HUES48 (cell line): ENCODE measurements around the gene CD164L2.
A peak's percentile ranks its signal among the peaks of the same experiment; 100 is the strongest.

Source experiments
- H3K27ac ChIP-seq: one replicate; pipeline ENCODE4 v1.7.0; 2013; ENCODE audit warnings: low read depth, low read length, inconsistent platforms
- H3K27me3 ChIP-seq: 2 replicates; pipeline ENCODE4 v1.6.1; 2013; ENCODE audit warnings: mild to moderate bottlenecking, low read length; ENCODE audit not compliant: control insufficient read depth, insufficient read depth
- H3K36me3 ChIP-seq: 2 replicates; pipeline ENCODE4 v1.6.1; 2013; ENCODE audit warnings: low read length; ENCODE audit not compliant: control insufficient read depth, insufficient read depth
- H3K4me1 ChIP-seq: 2 replicates; pipeline ENCODE4 v1.6.1; 2013; ENCODE audit warnings: mild to moderate bottlenecking, low read length; ENCODE audit not compliant: control insufficient read depth, insufficient read depth
- H3K4me3 ChIP-seq: 2 replicates; pipeline ENCODE4 v1.5.1; 2013; ENCODE audit warnings: mild to moderate bottlenecking, low read depth, low read length
- H3K9ac ChIP-seq: 2 replicates; pipeline ENCODE4 v1.6.1; 2013; ENCODE audit warnings: mild to moderate bottlenecking, low read depth, low read length, moderate library complexity
- H3K9me3 ChIP-seq: 2 replicates; pipeline ENCODE4 v1.6.1; 2013; ENCODE audit warnings: low read length; ENCODE audit not compliant: control insufficient read depth, insufficient read depth

CD164L2 gene

DNA sequence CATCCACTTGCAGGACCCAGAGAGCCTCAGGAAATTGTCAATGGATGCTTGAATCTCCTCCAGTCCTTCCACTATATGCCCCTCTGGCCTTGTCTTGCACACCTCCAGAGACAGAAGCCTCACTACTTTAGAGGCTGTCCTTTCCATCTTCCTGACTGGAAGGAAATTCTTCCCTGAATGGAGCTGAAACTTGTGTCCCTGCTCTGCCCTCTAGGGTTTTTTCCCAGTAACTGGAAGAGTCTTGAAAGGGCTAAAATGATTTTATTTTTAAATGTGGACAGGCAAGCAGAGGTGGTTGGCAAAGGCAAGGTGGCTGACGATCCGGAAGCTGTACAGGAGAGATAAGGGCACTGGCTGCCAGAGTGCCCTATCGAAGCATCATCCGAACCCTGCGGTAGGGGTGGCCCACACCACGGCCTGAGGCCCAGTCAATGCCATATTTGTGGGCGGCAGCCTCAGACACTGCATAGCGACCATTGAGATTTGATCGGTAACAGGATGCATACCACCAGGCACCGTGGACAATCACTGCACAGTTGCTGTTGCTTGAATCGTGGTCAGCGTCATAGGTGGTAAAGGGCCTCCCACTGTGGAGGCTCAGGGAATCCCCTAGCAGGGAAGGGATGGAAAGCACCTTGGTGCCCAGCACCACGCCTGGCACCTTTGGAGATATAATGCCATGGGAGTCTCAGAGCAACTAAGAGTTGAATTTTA is 14.1 kb downstream of the CD164L2 start:
- no peaks in the 10 kb centered on the region for H3K9me3 ChIP-seq
- no peak overlapping the region for H3K4me3 ChIP-seq
- no peaks in the 10 kb centered on the region for H3K36me3 ChIP-seq
- H3K27me3 ChIP-seq: no peaks in the 10 kb centered on the region
- no peak overlapping the region for H3K9ac ChIP-seq
- peaks cover 19% of the 10 kb centered on the region for H3K4me1 ChIP-seq
- H3K27ac ChIP-seq: no peak overlapping the region

DNA sequence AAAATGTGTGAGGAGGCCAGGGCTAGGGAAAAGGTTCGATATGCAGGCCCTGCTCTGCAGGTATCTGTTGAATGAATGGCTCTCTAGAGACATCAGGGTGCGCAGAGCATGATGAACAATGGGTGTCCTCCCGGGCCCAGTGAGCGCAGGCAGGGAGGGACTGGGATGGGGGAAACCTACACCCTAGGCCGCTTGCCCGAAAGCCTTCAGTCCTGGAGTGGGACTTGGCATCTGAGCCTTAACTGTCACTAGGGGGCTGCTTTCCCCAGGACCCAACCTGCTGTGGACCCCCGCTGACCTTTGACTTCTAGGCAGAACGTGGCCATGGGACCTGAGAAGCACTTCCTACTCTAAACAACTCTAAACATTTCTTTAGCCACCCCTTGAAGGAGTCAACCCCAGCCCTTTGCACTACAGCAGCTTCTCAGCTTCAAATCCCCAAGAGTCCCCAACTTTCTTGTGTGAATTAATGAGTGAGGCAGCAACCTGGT is 15.9 kb downstream of the CD164L2 start:
- Histone ChIP-seq H3K36me3 (no peaks in the 10 kb centered on the region), H3K9me3 (no peaks in the 10 kb centered on the region)

DNA sequence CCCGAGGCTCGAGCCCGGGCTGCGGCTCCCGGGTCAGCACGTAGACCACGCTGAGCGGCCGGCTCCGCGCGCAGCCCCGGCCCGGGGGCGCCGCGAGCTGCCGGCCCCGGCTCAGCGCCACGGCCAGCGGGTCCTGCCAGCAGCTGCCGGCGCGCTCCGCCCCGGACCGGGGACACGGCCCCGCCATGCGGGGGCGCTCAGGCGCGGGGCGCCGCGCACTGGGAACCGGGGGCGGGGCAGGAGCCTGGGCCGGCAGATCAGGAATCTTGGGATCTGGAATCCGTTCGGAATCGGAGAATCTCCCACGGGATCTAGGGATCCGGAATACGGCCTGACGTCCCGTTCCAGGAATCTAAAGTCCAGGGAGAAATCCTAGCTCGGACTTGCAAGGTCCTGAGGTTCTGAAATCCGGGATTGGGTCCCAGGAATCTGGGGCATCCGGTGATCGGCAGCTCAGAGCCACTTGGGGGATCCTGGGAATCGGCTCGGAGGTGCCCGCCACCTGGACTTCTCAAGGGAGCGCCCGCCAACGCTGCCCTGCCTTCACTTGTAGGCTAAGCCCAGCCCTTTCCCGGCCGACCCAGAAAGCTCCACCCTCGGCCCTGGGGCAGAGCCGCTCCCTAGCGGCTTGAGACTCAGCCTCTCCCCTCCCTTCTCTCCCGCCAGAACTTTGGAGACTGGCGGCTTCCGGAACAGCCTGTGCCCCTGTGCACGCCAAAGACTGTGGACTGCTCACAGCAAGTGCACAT is 16.5 kb downstream of the CD164L2 start, which contains the start of gene MAP3K6:
Gene MAP3K6, minus strand, starts transcription at position 551 of the 749 bp plus-strand sequence. Its CDS starts 364 bp downstream, at position 187.
- Histone ChIP-seq H3K4me3 (peak within 1 kb of the TSS; percentile 69), H3K36me3 (no peaks in the 10 kb centered on the region), H3K4me1 (peaks cover 19% of the 10 kb centered on the region), H3K9me3 (no peaks in the 10 kb centered on the region), H3K9ac (no peak within 1 kb of the TSS; the same call in 1 of the 2 replicates), H3K27ac (peak within 1 kb of the TSS; percentile 79), H3K27me3 (peaks cover 8% of the 10 kb centered on the region)

More for the DNA sequence above, 15.9 kb downstream of the CD164L2 start:
- H3K4me3 ChIP-seq: peak overlapping the region; percentile 69
- peaks cover 19% of the 10 kb centered on the region for H3K4me1 ChIP-seq
- H3K27me3 ChIP-seq: 0 out of 2 replicates have a peak, but pooled peaks cover 2% of the 10 kb centered on the region
- no peak overlapping the region for H3K9ac ChIP-seq
- peak overlapping the region; percentile 79 for H3K27ac ChIP-seq

DNA sequence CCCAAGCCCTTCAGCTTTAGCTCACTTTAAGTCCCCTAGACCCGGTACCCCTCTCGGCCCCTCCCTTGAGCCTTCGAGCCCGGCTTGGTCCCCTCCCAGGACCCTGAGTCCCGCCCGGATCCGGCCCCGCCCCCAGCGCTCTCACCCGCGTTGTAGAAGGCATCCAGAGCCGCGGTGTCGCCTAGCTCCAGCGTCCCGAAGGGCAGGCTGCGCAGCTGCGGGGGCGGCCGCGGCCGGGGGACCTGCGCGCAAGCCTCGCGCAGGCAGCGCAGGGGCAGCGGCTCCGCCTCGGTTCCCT is 17.1 kb downstream of the CD164L2 start:
- peak overlapping the region; percentile 69 for H3K4me3 ChIP-seq
- H3K9ac ChIP-seq: no peak overlapping the region; the same call in 1 of the 2 replicates
- H3K27ac ChIP-seq: peak overlapping the region; percentile 50
- H3K9me3 ChIP-seq: no peaks in the 10 kb centered on the region
- no peaks in the 10 kb centered on the region for H3K36me3 ChIP-seq
- peaks cover 13% of the 10 kb centered on the region for H3K27me3 ChIP-seq
- H3K4me1 ChIP-seq: peaks cover 19% of the 10 kb centered on the region

DNA sequence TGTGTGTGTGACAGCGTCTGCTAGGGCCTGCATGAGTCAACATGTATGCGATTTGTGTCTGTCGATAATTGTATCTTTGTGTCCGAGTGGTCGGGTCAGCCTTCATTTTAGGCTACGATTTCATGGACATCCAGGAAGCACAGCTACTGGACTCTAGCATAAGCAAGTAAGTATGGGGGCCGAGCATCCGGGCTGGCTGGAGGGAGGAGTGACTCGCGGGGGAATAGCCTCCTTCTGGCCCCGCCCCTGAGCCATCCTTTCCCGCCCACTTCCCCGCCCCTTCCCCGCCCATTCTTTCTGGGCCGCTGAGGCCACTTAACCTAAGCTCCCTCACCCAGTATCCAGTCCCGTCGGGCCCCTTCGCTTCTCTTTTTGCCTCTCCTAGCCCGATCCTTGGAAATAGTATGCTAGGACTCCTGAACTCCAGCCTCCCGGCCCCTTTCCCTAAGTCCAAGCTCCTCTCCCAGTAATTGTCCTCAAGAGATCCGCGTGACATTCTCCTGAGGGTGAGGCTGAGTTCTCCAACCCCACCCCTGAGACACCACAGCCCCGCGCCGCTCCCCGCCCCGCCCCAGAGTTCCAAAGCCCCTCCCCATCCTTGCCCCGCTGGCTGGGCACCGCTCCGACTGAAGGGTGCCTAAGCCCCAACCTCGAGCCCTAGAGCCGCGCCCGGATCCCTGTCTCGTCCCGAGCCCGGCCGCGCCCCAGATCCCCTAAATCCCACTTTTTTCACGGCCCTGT is 17.6 kb downstream of the CD164L2 start:
- H3K27me3 ChIP-seq: peaks cover 18% of the 10 kb centered on the region
- no peaks in the 10 kb centered on the region for H3K9me3 ChIP-seq
- H3K4me1 ChIP-seq: peaks cover 19% of the 10 kb centered on the region
- H3K9ac ChIP-seq: no peak overlapping the region
- H3K36me3 ChIP-seq: no peaks in the 10 kb centered on the region
- peak overlapping the region; percentile 69 for H3K4me3 ChIP-seq
- H3K27ac ChIP-seq: peak overlapping the region; percentile 50

DNA sequence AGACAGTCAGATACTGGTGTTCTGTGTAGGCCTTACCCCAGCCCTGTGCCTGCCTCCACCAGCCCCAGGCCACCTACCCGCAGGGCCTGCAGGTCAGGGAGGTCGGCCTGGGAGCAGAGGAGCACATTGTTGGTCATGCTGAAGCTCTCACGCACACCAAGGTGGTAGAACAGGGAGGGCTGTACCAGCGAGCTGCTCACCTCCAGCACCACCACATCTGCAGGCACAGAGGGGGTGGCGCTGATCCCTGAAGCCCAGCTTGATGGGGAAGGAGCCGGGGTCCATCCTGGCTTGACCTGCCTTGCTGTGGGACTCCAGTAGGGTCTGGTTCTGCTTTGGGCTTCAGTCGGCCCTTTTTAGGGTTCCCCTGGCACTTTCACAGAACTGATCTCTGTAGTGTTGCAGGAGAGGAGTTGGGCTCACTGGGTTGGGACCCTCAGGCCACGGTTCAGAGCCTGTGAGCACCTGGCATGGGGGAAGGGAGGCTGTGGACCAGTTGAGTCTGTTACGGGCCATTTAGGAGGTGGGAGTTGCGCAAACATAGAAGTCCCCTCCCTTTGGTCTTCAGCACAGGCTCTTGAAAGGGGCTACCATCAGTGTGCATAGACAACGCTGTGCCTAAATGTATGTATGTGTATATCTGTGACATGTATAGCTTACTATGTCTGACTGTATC is 18.3 kb downstream of the CD164L2 start:
- peaks cover 25% of the 10 kb centered on the region for H3K27me3 ChIP-seq
- peaks cover 22% of the 10 kb centered on the region for H3K4me1 ChIP-seq
- no peaks in the 10 kb centered on the region for H3K9me3 ChIP-seq
- no peaks in the 10 kb centered on the region for H3K36me3 ChIP-seq
- H3K4me3 ChIP-seq: peak overlapping the region; percentile 69; the same call in 1 of the 2 replicates
- no peak overlapping the region for H3K27ac ChIP-seq
- H3K9ac ChIP-seq: no peak overlapping the region

DNA sequence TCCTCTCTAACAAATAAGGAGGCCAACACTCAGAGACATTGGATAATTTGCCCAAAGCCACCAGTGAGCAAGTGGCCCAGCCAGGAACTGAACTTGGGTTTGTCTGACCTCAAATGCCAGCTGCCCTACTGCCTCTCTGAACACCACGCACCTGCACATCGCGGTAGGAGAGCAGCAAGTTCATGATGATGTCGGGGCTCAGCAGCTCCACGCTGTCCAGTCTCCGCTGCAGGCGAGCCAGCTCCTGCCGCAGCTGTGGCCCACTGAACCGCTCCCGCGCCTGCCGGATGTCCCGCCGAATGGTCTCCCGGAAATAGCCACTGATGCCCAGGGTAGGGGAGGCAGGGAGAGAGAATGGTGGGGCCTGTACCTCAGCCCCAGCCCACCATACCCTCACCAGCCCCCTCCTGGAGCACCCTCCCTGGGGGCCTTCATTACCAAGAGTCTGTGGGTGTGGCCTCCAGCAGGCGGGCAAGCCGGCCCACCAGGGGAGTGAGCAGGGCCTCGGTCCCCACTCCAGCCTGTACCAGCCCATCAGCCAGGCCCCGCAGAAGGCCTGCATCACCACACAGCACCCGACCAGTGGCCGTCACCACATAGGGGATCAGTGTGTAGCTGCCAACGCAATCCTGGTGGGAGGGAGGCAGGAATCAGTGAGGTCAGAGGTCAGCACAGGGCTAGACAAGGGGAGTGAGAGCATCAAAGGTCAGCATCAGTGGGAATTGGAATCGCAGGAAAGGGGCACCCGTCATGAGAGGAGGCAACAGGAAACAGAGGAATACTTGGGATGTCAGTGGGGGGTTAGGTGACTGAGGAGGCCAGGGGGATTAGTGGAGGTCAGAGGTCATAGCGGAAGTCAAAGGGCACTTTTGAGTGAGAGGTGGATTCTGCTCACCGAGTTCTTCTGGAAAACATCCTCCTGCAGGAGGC is 19.1 kb downstream of the CD164L2 start:
- Histone ChIP-seq H3K27ac (no peak overlapping the region), H3K9ac (no peak overlapping the region), H3K4me1 (peaks cover 23% of the 10 kb centered on the region)

DNA sequence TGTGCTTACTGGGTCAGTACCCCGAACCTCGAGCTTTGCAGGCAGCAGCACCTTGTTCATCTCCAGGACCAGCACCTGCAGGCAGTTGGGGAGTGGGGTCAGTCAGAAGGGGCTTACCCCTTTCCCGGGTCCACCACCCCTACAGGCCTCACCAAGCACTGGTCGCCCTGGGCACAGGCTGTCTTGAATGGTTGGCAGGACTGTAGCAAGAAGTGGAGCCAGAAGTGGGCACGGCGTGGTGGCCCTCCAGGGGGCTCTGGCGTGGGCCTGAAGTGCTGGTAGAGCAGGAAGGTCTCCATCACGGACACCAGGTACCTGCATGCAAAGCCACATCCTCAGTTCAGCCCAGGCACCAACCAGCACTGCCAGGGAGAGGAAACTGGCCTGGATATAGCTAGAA is 21.6 kb downstream of the CD164L2 start:
- Histone ChIP-seq H3K4me3 (no peak overlapping the region; the same call in 1 of the 2 replicates), H3K27me3 (peaks cover 47% of the 10 kb centered on the region), H3K9ac (no peak overlapping the region), H3K36me3 (no peaks in the 10 kb centered on the region), H3K27ac (no peak overlapping the region), H3K4me1 (peaks cover 18% of the 10 kb centered on the region), H3K9me3 (no peaks in the 10 kb centered on the region)

More for the DNA sequence above, 19.1 kb downstream of the CD164L2 start:
- no peak overlapping the region for H3K4me3 ChIP-seq
- no peaks in the 10 kb centered on the region for H3K9me3 ChIP-seq
- H3K36me3 ChIP-seq: no peaks in the 10 kb centered on the region
- peaks cover 33% of the 10 kb centered on the region for H3K27me3 ChIP-seq

DNA sequence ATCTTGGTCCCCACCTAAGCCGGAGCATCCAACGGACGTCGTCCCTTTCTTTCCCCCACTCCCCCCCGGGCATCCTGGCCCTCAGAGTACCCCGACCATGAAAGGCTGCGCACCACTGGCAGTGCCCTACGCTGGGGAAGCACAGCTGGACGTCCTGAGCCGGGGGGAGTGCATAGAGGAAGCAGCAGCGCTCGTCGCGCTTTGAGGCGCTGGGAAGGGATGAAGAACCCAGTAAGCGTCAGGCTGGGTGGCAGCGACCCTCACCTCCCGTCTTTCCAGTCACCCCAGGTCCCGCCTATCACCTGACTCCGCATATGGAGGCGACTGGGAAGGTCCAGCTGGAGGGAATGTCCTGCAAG is 22.1 kb downstream of the CD164L2 start:
- no peak overlapping the region for H3K9ac ChIP-seq
- H3K36me3 ChIP-seq: no peaks in the 10 kb centered on the region
- H3K9me3 ChIP-seq: no peaks in the 10 kb centered on the region
- H3K27me3 ChIP-seq: peaks cover 47% of the 10 kb centered on the region
- H3K4me3 ChIP-seq: peak overlapping the region; percentile 80
- peaks cover 18% of the 10 kb centered on the region for H3K4me1 ChIP-seq
- H3K27ac ChIP-seq: no peak overlapping the region
